ENCODE measurements around the gene GSN.

GSN gene

GRCh38 chr9:121272401-121272948 lies 4.5 kb downstream of the GSN start:
- no peak for DNase-seq (ENCODE audit: low read depth in 2 of 3, low spot score in 1 of 3)

- no peak for DNase-seq (ENCODE audit: low read depth in 2 of 3, low spot score in 1 of 3)
Measured at GRCh38 chr9:121273064-121273775, 5.3 kb downstream of the GSN start.

DNA sequence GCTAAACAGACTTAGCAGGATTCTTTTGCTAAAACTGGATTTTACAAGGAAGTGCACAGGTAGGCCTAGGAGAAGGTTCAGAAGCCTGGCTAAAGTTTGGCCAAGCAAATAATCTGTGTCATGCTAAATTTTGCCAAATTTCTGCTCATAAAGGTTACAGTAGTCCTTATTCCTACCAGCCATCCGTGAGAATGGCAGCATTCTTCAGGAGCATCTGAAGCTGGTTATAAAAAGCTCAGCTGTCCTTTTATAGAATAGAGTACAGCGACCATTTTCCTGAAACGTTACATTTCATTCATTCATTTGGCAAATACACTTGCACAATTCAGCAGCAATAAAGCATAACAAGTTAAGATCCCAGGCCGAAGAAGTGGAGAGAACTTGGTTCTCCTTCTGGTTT lies 6.9 kb downstream of the GSN start:
- no peak for DNase-seq (ENCODE audit: low read depth in 2 of 3, low spot score in 1 of 3)

DNA sequence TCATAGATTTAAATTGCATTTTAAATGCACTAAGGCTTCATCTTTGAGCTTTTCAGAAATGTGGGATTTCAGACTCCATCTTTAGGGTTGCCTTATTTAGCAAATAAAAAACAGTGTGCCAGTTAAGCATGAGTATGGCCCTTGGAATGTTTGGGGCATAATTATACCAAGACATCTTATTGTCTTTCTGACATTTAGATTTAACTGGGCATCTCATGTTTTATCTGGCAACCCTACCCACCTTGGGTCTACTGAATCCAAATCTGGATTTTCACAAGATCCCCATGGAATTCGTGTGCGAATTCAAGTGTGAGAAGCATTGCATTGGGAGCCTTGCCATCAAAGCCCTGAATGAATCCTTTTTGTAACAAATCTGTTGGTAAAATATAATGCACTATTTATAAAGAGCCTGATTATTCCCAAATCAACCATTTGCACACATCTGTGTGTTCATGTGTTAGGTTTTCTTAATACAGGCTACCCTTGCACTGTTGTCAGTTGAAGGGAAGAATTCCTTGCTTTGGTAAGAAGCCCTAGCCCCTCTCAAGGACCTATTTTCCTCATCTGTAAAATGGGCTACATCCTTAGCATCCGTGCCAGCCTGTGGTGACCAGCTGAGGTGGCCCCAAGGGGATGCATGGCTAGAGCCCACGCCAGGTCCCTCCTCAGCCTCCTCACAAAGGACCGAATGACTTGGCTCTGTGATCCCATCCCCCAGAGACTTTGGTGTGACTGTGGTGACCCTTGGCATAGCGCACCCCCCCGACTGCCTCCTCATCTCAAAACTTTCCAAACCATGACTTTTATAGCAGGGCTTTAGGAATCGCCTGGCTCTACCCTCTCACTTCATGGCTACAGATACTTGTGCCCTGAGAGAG lies 8.1 kb downstream of the GSN start:
- DNase-seq (ENCODE audit: low read depth in 2 of 3, low spot score in 1 of 3) = no peak

DNA sequence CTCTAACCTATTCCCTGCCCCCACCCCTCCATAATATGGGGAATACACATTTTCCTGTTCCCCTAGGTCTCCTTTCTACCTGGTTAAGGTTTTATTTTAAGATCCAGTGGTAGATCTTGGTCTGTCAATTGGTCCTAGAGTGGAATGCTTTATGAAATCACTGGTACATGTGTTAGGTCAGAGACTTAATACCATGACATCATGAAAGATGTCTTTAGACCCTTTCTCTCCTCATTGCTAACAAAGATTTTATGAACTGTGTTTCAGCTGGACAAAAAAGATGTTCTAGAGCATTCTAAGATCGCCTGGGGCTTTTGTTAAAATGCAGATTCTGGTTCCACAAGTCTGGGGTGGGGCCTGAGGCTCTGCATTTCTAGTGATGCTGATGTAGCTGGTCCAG lies 9.1 kb downstream of the GSN start:
- DNase-seq (ENCODE audit: low read depth in 2 of 3, low spot score in 1 of 3) = no peak

GRCh38 chr9:121277518-121278295 lies 9.7 kb downstream of the GSN start:
- no peak for DNase-seq (ENCODE audit: low read depth in 2 of 3, low spot score in 1 of 3)

DNA sequence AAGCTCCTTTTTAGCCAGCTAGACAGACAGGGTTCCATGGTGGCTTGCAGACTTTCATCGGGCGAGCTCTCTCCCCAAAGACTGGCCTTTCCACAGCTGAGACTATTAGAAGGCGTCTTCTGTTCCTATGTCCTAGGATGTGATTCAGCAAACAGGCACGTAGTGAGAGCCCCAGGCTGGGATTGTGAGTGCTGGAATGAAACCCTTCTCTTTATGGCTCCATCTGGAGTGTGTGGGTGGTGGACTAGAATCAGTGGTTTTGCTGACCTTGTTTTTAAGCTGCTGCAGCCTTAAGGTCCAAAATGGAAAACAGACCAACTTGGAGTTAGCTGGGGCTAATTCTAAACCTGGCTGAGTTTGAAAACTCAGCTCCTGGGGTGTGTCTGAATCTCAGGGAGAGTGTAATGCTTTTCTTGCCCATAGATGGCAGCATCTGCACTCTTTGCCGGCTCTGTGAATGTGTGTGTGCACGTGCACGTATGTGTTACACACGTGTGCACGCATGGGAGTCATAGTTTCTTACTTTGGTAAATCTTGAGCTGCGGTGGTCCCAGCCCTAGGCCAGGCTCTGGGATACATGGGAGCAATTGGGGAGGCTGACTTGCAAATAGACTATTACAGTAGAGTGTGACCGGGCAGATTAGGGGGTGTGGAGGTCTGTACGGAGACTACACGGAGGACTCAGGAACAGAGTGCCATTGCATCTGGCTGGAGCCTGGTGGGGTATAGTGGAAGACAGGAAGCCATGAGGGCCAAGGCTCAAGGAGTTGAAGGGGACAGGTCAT lies 10.7 kb downstream of the GSN start:
- DNase-seq (ENCODE audit: low read depth in 2 of 3, low spot score in 1 of 3) = peak in 2 of 3 donors; percentile 30 to 42

DNA sequence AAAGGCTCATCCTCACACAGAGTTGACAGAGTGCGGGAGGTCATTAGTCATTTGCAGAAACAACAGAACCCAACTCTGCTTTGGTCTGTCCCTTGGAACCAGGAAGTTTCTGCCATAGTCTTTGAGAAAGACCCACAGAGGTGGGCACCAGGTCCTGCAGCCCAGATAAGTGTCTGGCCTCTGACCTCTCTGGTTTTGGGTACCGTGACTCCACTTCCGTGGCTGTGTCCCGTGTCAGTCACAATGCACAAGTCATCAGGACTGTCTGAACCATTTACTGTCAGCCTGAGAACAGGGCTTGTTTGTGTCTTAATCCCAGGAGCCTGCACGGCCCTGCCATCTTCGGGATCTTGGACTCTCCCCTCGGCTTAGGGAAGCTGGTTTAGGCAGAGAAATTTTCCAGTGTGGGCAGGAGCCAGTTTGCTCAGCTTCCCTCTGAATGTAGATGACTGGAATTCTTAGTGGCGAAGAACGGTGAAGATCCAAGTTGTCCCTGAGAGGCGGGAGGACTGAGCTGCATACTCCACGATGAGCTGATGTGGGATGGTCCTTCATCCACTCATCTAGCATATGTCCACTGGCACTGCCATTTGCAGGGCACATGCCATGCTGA lies 11.9 kb downstream of the GSN start:
- no peak for DNase-seq (ENCODE audit: low read depth in 2 of 3, low spot score in 1 of 3)

DNA sequence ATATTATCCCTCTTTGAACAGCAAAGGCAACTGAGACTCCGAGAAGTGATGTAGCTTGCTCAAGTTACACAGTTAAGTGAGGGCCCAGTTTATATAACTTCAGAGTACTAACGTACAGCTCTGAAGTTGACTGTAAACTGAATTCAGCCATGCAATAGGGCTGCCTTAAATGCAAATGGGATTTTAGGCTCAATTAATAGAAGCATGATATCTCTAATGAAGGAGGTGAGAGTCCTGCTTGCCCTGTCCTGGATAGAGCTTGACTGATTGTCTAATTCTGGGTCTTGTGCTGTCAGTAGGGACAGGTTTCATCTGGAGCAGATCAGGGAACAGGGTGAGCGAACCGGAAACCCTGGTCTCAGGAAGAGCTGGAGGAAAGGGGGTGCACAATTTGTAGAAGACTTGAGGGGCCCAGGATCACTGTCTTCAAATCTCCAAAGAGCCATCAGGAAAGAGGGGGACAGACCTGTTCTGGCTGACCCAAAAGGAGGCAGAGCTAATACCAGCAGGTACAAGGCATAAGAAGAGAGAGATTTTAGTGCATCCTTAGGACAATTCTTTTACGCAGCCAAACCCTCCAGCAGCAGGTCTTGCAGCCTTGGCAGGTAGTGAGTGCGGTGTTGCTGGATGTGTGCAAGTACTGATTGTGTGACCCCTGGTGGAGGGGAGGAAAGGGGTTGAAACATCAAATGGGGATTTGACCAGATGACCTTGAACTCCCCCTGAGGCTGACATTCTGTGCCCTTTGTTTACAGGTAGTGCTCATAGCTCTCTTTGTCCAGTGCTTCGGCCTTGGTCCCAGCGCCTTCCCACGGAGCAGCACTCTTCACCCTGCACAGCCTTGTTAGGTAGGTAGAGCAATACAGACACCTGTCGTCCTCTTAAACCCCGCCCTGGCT lies 13.0 kb downstream of the GSN start:
- no peak for DNase-seq (ENCODE audit: low read depth in 2 of 3, low spot score in 1 of 3)

DNA sequence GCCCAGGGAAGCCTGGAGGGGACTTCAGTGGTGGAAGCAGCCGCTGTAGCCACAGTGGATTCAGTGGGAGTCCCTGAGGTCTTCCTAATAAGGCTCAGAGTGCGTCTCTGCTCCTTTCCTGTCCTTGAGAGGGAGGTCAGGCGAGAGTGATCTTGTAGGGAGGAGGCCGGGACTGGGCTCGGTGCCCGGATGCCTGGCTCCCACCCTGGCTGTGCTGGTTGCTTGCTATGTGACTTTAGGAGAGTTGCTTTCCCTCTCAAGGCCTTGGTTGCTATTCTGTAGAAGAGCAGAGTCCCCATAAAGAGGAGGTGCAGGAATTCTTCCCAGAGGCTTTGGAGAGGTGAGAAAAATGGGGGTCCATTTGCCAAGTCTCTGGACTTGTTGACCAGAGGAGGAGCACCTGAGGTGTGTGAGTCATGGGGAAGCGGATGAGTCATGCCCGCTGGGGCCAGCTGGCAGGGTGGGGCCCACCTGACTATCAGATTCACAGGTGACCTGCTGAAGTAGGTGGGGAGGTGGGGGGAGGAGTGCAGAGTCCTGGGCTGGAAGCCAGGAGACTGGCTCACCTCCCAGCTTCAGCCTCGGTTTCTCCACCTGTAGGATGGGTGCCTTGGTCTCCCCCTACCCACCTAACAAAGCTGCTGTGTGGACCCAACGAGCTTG lies 13.8 kb downstream of the GSN start:
- DNase-seq (ENCODE audit: low read depth in 2 of 3, low spot score in 1 of 3) = no peak

- no peak for DNase-seq (ENCODE audit: low read depth in 2 of 3, low spot score in 1 of 3)
Measured at GRCh38 chr9:121282277-121283079, 14.5 kb downstream of the GSN start.

GRCh38 chr9:121283080-121283398 lies 15.1 kb downstream of the GSN start:
- DNase-seq (ENCODE audit: low read depth in 2 of 3, low spot score in 1 of 3) = no peak

- no peak for DNase-seq (ENCODE audit: low read depth in 2 of 3, low spot score in 1 of 3)
Measured at GRCh38 chr9:121283856-121284732, 16.1 kb downstream of the GSN start.

GRCh38 chr9:121284733-121285451 lies 16.9 kb downstream of the GSN start:
- no peak for DNase-seq (ENCODE audit: low read depth in 2 of 3, low spot score in 1 of 3)

DNA sequence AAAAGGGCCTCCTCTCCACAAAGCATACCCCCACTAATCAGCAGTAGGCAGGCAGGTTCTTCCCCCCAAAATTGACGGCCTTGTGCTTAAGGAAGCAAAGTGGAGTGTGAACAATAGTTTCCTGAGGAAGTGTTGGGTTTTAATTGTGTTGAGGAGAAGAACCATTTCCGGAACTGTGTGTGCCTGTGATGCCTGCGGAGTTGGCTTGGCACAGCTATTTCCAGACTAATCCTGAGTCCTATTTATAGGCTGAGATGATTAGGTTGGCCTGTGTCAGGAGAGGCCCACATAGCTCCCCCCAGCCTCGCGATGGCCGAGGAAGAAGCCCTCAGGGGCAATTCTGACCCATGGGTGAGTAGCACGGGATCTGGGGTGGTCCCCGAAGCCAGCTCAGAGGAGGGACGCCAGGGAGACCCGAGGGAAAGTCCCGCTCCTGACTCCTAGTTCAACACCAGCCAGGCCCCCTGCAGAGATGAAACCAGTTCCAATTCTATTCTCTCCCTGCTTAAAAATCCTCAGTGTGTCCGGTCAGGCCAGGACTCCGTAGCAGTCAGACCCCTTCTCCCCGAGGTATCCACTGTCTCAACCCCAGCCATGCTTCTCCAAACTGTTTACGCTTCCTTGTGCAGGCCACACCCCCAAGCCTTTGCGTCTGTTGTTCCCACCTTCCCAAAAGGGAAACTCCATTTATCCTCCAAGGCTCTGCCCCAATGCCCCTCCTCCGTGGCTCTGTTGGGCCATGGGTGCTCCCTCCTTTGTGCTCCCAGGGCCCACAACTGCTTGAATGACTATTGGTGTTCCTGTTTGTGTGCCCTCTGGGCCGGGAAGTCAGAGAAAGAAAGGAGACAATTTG lies 18.1 kb downstream of the GSN start:
- DNase-seq (ENCODE audit: low read depth in 2 of 3, low spot score in 1 of 3) = no peak

DNA sequence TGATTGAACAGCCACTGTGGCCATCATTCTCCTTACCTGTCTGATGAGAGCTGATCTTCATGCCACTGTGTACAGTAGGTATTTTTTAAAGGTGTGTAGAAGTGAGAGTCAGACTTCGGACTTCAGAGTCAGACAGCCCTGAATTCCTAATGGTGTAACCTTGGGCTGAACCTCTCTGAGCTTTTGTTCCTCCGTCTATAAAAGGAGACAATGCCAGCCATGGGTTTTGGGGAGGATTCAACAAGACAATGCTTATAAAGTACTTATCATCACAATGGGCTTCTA lies 18.7 kb downstream of the GSN start:
- DNase-seq (ENCODE audit: low read depth in 2 of 3, low spot score in 1 of 3) = no peak

All from stimulated activated CD4-positive, alpha-beta T cell treated with anti-CD3 and anti-CD28 coated beads, Interleukin-12 subunit alpha, Interleukin-12 subunit beta, amount 100 ng/mL, for 48 hours (primary cell).